Fibroblast of skin of left quadriceps (primary cell): ENCODE data around the gene NFKB1.

Experiments used
- DNase-seq, 2 experiments: peaks; one replicate each; pipeline ENCODE4 v3.0.0-alpha.2; 2013; ENCODE audit warnings: low read depth in 2 of 2

NFKB1 gene

DNA sequence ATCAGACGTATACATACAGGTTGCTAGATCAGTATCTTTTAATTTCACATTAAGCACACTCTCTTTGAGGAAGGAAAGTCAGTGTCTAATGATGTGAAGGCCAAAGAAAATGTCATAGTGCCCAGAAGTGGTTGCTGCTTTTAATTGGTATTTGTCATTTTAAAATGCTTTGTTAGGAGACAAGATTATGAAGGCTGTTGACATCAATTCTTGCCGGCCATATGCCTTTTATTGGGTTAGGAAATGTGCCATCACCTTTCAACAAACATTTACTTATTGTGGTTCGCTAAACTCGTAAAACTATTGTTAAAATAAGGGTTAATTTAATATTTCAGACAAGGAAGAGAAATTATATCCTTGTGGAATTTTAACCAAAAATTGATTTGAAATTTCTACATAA, 32.2 kb downstream of the NFKB1 start:
- no peak for DNase-seq

DNA sequence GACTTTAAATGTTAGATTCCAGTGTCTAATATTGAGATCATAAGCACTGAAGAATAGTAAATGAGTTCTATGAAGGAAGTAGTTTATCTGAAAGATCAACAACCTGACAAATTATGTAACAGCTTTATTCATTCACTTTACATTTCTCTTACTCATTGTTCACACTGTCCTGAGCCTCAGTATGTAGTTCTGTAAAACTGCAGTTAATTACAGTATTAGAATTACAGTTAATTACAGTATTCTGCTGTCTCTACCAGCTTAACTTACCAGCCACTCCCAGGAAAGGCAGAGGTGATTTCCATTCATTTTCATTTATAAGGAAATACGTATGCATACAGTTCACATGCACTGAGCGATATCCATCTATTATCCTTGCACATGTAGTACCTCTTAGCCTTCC, 32.7 kb downstream of the NFKB1 start:
- no peak for DNase-seq

DNA sequence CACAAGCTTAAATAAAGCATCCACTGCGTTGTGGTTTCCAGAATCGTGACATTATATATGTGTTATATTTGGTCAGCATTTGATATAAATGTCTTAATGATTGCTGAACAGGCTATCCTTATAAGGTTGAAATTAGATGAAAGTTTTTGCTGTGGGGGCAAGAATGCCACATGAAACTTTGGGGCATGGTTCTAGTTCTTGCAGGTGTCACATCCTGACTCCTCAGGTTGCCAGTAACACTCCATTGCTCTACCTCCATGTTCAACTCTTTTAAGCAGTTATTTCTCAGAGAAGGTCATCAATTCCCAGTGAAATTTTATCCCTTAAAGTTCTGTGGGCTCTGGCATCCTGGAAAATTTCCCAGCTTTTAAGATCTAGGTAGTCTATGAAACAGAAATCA, 33.7 kb downstream of the NFKB1 start:
- DNase-seq: no peak

DNA sequence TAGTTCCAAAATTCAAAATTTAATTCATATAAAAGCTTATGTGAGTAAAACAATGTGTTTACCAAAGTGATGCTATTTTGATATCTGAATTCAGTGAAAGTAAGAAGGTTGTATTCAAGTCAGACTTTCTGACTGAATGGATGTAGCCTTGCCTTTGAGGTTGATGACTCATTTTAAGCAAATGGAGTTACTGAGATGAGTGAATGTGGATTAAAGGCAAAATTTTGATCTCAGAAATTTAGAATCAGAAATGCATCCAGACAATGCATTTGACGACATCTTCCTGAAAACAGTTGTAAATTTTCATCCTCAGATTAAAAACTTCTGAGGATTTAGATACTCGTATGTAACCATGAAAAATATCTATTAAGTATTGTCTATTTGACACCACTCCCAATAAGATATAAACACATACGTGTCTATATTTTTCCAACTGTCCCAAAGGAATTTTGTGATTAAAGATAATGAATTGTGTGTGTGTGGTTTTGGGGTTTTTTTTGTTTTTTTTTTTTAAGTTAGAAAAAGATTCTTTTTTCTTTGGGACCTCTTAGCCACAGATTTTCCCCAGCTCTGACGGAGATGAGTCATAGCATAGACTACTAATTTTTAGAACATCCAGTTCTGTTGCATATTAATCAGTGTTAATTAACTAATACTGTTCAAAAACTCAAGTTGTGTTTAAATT, 34.4 kb downstream of the NFKB1 start:
- peak; percentile 20 to 27 for DNase-seq

DNA sequence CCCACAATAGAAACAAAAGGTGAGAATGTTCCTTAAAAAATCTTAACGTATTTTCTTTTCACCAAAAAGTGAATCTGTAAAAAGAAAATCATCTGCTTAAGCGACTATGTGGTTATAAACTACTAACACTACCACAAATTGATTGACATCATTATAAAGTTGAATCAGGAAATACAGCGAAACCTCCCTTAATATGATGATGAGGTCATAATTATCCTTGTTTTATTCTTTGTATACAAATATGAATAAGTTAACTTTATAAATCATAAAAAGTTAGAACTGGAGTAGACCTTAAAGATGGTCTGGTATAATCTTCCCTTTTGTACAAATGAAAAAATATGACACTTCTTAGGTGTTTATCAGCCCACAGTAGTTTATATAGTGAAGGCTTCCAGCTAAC, 35.6 kb downstream of the NFKB1 start:
- DNase-seq: no peak

DNA sequence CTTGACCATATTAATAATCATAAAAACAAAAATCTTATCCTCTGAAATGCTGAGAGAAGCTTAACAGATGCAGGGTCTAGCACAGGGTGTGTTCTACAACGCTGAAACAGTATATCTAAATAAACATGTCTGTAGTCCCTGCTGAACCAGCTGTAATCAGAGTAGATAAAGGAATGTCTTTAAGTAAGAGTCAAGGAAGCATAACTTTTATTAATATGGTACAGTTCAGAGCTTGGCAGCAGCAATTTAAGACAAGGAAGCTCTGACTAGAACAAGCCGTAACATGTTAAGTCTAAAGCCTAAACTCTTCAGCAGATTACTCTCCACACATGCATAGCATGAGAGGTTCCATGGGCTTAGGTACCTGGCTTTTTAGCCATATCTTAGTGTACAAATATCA, 36.1 kb downstream of the NFKB1 start:
- DNase-seq: no peak

DNA sequence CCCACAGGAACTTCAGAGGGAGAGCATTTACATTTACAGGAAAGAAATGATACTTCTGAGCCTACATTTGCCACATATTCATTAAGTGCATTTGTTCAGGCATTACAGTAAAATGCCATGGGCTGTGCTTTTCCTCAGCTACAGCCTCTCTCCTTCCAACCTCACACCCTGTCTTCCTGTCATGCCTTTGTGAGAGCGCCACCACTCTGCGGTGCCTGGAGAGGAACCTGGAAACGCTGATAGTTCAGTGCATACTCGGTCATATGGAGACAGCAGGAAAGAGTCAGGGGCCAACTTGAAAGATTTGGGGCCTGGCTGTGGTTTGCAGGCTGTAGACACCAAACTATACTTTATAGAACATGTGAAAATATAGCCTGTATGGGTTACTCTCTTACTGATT, 40.5 kb downstream of the NFKB1 start:
- DNase-seq: no peak

DNA sequence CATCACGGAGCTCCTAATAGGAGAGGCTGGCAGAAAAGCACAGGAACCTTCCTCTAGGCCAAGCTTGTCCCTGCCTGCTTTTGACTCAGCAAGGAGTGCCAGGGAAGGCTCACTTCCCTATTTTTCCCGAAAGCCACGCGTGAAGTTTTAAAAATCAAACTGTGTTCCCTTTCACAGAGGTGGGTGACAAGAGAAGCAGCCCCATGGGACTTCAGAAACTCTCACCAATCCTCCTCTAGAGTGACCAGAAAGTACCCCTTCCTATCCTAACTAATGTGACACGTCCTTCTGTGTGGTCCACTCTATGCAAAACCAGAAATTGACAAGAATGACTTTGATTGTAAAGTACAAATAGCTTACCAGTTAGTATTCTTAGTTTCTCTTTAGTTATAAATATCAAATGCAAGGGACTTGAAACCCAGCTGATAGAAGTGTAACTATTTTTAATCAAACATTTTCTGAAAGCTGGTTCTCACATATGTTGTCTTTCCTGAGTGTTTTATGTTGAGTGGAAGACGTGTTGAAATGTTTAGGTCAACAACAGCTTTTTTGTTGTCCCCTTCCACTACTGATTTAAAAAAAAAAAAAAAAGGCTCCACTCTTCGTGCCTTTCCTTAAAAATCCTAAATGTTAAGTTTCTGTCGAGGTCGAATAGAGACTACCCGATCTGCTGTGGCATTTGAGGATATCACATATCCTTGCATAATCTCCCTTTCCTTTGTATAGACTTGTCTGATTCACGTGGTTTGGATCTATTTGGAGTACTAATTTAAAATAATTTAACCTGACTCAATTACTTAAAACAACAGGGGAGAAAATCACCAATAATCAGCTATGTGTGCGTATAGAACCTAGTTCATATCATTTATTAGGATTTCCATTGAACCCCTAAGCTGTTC, 42.1 kb downstream of the NFKB1 start:
- DNase-seq: no peak

DNA sequence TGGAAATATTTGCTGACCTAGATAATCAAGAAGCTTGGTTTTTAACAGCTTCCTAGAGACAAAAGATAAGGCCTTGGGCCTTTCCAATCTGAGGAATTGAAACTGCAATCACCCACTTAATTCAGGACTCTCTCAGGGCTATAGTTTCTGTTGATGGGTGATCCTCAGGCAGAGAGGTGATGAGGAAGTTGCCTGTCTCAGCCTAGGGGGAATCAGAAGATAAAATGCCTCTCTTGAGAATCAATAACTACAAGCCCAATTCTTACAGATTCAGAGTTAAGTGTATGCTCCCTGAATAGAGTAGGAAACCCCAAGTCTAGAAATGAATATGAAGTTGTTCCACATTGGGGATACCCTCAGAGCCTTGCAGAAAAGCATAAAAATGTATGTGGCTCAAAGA, 45.5 kb downstream of the NFKB1 start:
- DNase-seq: no peak

DNA sequence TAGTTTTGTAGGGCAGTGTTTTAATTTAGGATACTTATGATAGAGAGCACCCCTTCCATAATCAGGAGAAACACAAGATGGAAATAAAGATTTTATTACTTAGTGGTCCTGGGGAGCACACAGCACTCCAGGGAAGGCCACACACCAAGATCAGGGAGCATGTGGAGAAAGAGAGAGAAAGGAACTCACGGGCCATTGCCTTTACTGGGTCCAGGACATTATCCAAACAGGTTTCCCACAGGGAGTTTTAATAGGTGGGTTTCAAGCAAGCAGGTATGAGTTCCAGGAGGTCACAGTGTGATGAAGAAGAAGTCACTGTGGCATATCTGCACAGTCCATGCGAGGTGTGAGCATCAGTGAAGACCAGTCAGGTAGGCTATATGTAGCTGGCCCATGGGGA, 46.8 kb downstream of the NFKB1 start:
- no peak for DNase-seq

DNA sequence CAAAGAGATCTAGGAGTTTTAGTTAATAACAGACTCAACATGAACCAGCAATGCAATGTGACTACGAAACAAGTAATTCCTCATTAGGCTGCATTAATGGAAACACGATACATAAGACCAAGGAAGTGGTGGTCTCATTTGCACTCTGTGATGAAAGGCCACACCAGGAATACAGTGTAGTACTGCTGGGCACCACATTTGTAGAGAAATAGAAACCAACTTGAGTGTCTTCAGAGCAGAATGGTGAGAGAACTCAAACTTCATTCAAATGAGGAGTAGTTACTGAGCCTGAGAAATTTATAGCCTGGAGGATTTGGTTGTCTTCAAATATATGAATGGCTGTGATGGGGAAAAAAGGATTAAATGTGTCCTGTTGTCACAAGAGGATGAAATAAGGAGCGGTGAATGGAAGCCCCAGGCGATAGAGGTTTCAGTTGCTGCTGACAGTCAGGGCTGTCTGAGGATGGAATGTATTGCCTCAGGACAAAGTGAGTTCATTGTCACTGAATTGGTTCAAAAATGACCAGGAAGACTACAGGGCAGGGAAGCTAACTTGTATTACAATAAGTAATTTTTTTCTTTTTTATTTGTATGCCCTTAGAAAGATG, 50.9 kb downstream of the NFKB1 start:
- DNase-seq: no peak

DNA sequence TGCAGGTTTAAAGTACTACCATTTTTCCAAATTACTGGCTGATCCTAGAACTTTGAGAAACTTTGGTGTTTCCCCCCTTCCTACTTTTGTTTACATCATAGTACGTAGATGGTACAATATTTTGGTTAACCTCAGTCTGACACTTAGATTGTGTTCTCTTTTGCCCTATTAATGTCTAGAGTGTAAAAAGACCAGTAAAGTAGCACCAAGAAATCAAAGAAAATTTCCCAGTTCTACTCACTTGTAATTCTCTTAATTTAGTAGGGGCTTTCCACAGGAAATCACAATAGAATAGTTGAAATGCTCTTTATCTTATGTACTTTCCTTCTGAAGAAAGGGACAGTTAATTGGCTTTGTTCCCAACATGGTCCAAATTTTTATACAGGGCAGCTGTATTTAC, 51.6 kb downstream of the NFKB1 start:
- DNase-seq: no peak

DNA sequence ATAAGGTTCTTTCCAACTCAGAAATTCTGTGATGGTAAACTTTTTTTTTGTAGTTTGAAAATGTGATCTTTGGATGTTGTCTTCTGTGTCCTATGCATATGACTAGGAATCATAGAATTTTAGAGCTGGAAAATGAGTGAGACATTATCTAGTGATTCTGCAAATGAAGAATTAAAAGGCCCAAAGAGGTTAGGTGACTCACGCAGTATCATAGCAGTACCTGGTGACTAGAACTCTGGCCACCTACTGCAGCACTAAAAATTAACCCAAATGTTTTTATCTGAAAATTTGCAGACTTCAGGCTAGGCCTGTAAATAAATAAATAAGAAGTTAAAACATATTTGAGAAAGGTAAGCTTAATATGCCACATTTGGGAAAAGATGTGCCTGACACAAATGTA, 52.8 kb downstream of the NFKB1 start:
- no peak for DNase-seq

DNA sequence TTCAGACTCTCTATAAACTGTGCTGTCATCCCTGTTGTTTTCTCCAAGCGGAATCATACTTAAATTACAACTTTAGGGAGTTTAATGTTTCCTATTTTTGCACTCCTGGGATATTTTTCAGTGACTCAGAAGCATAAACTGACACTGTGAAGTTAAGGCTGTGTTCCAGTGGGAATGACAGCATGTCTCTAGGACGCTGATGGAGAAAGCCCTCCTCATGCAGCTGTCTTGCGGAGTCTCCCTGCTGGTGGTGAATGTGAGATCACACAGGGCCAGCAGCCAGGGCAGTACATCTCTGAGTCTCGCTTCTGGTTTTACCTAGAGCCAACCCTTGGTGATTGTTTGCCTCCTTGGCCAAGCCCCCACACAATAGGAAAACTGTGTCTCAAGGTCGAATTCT, 53.3 kb downstream of the NFKB1 start:
- DNase-seq: peak in 1 of 2 experiments; percentile 17

DNA sequence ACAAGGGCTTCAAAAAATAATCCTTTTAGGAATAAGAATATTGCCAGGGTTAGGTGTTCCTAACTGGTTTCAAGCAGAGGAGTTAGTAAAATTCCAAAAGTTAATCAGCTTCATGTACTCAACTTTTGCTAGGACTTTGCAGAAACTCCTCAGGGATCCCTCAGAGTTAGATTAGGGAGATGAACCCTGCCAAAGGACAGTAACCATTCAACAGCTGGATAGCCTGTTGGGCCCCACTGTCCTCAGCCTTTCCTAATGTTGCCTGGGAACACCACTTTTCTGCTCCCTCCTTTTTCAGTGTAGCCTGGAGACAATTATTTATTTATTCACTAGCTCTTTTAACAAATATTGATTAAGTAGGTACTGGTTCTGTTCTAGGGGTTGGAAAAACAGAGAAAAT, 53.8 kb downstream of the NFKB1 start:
- DNase-seq: no peak

DNA sequence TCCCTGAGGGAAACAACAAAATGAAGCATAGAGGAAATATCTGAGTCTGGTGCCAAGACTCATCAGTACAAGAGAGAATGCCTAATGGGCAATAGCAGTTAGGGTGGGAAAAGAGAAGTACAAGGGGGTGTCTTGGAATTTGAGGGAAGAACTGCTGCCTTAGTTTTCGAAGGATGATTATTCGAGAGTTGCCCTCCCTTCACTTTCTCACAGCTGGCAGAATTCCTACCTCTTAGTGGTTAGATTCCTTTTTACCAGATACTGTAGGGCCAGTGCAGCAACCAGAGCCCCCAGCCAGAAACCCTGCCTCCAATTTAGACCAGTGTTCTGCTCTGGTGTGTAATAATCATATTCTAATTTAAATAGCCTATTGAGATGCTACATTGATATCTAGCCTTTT, 56.5 kb downstream of the NFKB1 start:
- no peak for DNase-seq

DNA sequence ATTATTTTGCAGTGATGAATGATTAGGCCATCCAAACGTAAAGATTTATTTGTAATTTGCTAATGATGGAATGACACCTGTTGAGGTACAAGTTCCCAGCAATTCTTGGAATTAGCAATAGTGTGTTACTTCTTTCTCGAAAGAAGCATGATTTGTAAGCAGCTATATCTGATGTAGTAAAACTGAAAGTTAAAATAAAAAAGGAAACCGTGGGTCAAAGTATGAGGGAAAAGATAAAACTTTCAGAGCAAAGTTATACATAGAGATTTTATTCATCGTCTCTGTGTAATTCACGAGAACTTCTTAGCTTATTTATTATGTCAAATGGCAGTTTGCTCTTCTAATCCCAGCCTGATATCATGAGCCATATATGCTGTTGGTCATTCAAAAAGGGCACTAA, 59.0 kb downstream of the NFKB1 start:
- no peak for DNase-seq

DNA sequence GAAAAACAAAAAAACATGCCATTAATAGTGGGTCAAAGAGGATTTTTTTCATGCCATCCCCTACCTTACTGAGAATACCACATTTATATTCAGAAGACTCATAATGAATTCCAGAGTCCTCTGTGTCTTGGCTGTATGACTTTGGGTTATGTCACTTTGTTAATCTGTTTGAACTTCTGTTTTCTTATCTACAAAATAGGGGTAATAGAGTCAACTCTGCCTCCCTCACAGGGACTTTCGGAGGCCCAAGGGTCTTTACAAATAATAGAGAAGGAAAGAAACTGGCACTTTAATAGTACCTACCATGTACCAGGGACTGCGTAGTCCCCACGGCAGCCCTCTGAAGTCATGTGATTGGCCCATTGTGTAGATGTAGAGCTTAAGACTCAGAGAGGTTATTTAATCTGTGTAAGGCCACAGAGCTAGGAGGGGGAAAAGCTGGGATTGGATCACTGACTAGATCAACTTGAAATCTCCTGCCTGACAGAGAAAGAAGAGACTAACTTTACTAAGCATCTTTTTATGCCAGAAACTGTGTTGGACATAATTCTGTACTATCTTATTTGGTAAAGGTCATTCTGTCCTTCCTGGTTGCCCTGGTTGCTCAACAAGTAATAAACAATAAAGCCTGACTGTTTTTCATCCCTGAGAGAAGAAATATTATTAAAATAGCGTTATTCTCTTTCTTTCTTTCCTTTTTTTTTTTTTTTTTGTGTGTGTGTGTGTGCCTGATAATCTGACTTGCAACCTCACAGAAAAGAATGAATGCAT, 59.6 kb downstream of the NFKB1 start:
- no peak for DNase-seq

DNA sequence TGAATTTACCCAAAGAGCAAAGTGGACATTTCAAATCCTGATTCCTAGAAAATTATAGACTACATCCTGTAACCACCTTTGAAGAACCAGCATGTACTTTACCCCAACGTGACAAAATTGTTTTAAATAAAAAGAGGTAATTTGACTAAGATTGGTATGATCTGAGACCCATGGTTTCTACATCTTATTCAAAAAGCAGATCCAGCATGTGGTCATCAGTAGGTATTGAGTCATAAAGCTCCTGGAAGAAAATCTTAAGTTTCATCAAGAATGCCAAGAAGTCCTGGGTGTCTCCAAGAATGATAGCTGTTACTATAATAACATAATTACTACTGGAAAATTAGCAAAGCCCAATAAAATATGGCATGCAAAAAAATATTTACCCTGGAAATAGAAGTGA, 61.8 kb downstream of the NFKB1 start:
- DNase-seq: no peak

DNA sequence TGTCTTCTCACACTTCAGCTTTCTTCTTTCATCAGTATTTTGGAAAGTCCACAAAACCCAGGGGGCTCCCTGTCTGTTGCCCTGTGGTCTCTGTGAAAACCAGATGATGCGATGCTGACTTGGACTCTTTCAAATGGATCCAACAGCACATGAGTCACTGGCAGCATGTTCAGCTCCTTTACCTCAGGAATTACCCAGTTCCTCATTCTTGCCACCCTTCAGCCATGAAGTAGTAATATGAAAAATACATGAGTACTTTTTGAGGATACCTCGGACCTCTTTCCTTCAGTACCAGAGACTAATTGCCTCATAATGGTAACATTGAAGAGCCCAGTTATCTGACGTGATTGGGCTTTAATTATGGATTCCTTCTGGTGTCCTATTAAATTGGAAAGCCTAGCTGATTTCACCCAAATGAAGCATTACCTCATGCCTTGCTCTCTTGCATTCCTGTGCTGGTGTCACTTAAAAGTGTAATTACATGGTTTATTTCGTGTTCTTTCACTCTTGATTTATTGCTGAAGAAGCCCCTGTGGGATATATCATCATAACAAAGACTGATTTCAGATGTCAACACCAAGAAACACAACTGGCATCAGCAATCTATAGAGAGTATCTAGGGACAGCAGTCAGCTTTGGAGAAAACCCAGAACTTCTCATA, 63.4 kb downstream of the NFKB1 start:
- peak; percentile 48 to 52 for DNase-seq

DNA sequence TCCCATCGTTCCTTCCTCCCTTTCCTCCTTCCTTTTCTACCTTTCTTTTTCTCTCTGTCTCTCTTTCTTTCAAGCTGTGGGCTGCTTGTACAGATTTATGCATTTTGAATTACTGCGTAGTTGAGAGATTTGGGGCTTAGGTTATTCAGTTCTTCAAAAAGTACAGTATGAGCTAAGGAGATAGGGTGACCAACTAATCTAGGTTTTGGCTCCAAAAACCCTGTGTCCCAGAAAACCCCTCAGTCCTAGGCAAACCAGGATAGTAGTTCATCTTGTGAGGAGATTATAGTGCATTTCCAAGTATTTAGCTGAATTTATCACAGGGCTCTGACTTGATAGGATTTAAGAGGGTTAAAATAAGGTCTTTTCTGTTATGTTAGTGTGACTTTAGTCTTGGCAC, 64.5 kb downstream of the NFKB1 start:
- DNase-seq: no peak

DNA sequence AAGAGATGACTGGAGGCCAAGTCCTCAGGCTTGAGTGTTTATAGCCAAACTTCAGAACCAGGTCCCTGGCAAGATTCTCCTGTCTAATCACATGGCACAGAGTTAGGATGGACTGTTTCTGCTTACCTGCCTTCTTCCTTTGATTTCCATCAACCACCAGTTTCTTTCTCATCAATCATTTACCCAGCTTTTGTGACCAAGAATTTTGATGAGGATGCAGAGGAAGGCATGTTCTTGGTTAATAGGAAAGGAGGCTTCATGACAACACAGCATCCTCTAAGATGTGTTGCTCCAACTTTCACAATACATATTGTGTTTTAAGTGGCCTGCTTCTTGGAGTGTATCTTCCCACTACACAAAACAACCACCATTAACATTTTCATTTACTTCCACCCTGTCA, 65.3 kb downstream of the NFKB1 start:
- no peak for DNase-seq
